H9 (cell line): ENCODE measurements around the gene PLSCR2. TPM values are rescaled to one million over a fixed set of nuclear protein-coding genes. Genes with fewer than 3 reads are reported as not detected.
"Not testable (repeated sequence)": the region's sequence is repeated elsewhere in the genome, so short reads cannot be mapped to it uniquely, and the experiment has no call there.

Source experiments
- DNase-seq: peaks from one replicate; pipeline ENCODE4 v3.0.0-alpha.2; 2017
- H2AFZ ChIP-seq: one replicate; pipeline ENCODE4 v1.6.1; 2013; ENCODE audit warnings: mild to moderate bottlenecking, low read length, control low read depth, moderate library complexity
- H2AK5ac ChIP-seq: 2 replicates; pipeline ENCODE4 v1.6.1; 2013; ENCODE audit warnings: low read length, control low read depth, mixed read lengths; ENCODE audit not compliant: insufficient read length
- H2BK120ac ChIP-seq: one replicate; pipeline ENCODE4 v1.6.1; 2013; ENCODE audit warnings: low read depth, mild to moderate bottlenecking, low read length, control low read depth, inconsistent platforms; ENCODE audit not compliant: poor library complexity, severe bottlenecking
- H2BK12ac ChIP-seq: 2 replicates; pipeline ENCODE4 v1.6.1; 2013; ENCODE audit warnings: low read length, control low read depth, mixed read lengths, low read depth; ENCODE audit not compliant: insufficient read length
- H2BK15ac ChIP-seq: 2 replicates; pipeline ENCODE4 v1.6.1; 2013; ENCODE audit warnings: low read depth, low read length, control low read depth
- H2BK20ac ChIP-seq: one replicate; pipeline ENCODE4 v1.6.1; 2013; ENCODE audit warnings: low read depth, mild to moderate bottlenecking, low read length, control low read depth, inconsistent platforms; ENCODE audit not compliant: poor library complexity, severe bottlenecking
- H2BK5ac ChIP-seq: 2 replicates; pipeline ENCODE4 v1.6.1; 2013; ENCODE audit warnings: low read length, control low read depth, mixed read lengths; ENCODE audit not compliant: insufficient read length
- H3K14ac ChIP-seq: 2 replicates; pipeline ENCODE4 v1.6.1; 2013; ENCODE audit warnings: low read length, control low read depth; ENCODE audit not compliant: insufficient read depth
- H3K18ac ChIP-seq: 2 replicates; pipeline ENCODE4 v1.6.1; 2013; ENCODE audit warnings: low read depth, mild to moderate bottlenecking, mixed read lengths, low read length, control low read depth; ENCODE audit not compliant: insufficient read length
- H3K23ac ChIP-seq: 2 replicates; pipeline ENCODE4 v1.6.1; 2013; ENCODE audit warnings: low read length, control low read depth, mixed read lengths, low read depth; ENCODE audit not compliant: insufficient read length
- H3K23me2 ChIP-seq: 2 replicates; pipeline ENCODE4 v1.6.1; 2013; ENCODE audit warnings: low read depth, mild to moderate bottlenecking, mixed read lengths, low read length, control low read depth; ENCODE audit not compliant: insufficient read length, poor library complexity, severe bottlenecking
- H3K27ac ChIP-seq: 2 replicates; pipeline ENCODE4 v1.5.1; 2013; ENCODE audit warnings: low read length, control low read depth, mixed read lengths, low read depth; ENCODE audit not compliant: insufficient read length
- H3K27me3 ChIP-seq: 2 replicates; pipeline ENCODE4 v1.6.1; 2013; ENCODE audit warnings: low read length, control low read depth, inconsistent platforms; ENCODE audit not compliant: insufficient read depth
- H3K4ac ChIP-seq: 2 replicates; pipeline ENCODE4 v1.6.1; 2013; ENCODE audit warnings: low read depth, mild to moderate bottlenecking, control low read depth, inconsistent platforms, low read length, moderate library complexity
- H3K4me1 ChIP-seq: 2 replicates; pipeline ENCODE4 v1.6.1; 2013; ENCODE audit warnings: low read length, control low read depth, inconsistent platforms; ENCODE audit not compliant: insufficient read depth
- H3K4me2 ChIP-seq: 2 replicates; pipeline ENCODE4 v1.6.1; 2013; ENCODE audit warnings: low read length, control low read depth, mixed read lengths; ENCODE audit not compliant: insufficient read length, insufficient read depth
- H3K56ac ChIP-seq: 2 replicates; pipeline ENCODE4 v1.6.1; 2013; ENCODE audit warnings: low read depth, mild to moderate bottlenecking, mixed read lengths, low read length, control low read depth; ENCODE audit not compliant: insufficient read length
- H3K79me1 ChIP-seq: 2 replicates; pipeline ENCODE4 v1.6.1; 2013; ENCODE audit warnings: low read depth, mild to moderate bottlenecking, moderate library complexity, low read length, control low read depth, inconsistent platforms; ENCODE audit not compliant: insufficient read depth, poor library complexity, severe bottlenecking
- H3K79me2 ChIP-seq: 2 replicates; pipeline ENCODE4 v1.6.1; 2013; ENCODE audit warnings: low read length, control low read depth, inconsistent platforms; ENCODE audit not compliant: insufficient read depth
- H3K9ac ChIP-seq: 2 replicates; pipeline ENCODE4 v1.6.1; 2013; ENCODE audit warnings: low read length, control low read depth, mixed read lengths; ENCODE audit not compliant: insufficient read length; ENCODE audit errors: extremely low read depth
- H3K9me3 ChIP-seq: one replicate; pipeline ENCODE4 v1.6.1; 2013; ENCODE audit warnings: low read depth, low read length, inconsistent platforms; ENCODE audit not compliant: control insufficient read depth
- H3T11ph ChIP-seq: one replicate; pipeline ENCODE4 v1.6.1; 2013; ENCODE audit warnings: mild to moderate bottlenecking, low read length, control low read depth, inconsistent platforms
- H4K20me1 ChIP-seq: one replicate; pipeline ENCODE4 v1.6.1; 2013; ENCODE audit not compliant: control insufficient read depth, insufficient read length, insufficient read depth
- H4K5ac ChIP-seq: 2 replicates; pipeline ENCODE4 v1.6.1; 2013; ENCODE audit warnings: low read depth, mild to moderate bottlenecking, mixed read lengths, low read length, control low read depth; ENCODE audit not compliant: insufficient read length
- H4K8ac ChIP-seq: replicated peaks from 2 replicates; pipeline ENCODE4 v1.6.1; 2013; ENCODE audit warnings: low read length, control low read depth, mixed read lengths, low read depth; ENCODE audit not compliant: insufficient read length
- H4K91ac ChIP-seq: 2 replicates; pipeline ENCODE4 v1.6.1; 2013; ENCODE audit warnings: low read depth, mild to moderate bottlenecking, moderate library complexity, mixed read lengths, low read length, control low read depth; ENCODE audit not compliant: insufficient read length
- H3K27ac Mint-ChIP-seq, 3 experiments: 2 replicates in 2 of 3; 3 replicates in 1 of 3; pipeline ENCODE4 v1.8.0; 2020 to 2021; ENCODE audit warnings: mixed read lengths in 3 of 3, mild to moderate bottlenecking in 1 of 3, moderate library complexity in 1 of 3
- H3K27me3 Mint-ChIP-seq: 2 replicates; pipeline ENCODE4 v1.8.0; 2021; ENCODE audit warnings: low read depth, mild to moderate bottlenecking, moderate library complexity, mixed read lengths
- H3K36me3 Mint-ChIP-seq, 3 experiments: 2 replicates in 2 of 3; 3 replicates in 1 of 3; pipeline ENCODE4 v1.8.0; 2020 to 2021; ENCODE audit warnings: low read depth in 3 of 3, mixed read lengths in 3 of 3; ENCODE audit not compliant: insufficient read depth in 1 of 3
- H3K4me1 Mint-ChIP-seq, 2 experiments: 2 replicates each; pipeline ENCODE4 v1.8.0; 2020; ENCODE audit warnings: mixed read lengths in 2 of 2
- H3K4me3 Mint-ChIP-seq, 2 experiments: 2 replicates in 1 of 2; 3 replicates in 1 of 2; pipeline ENCODE4 v1.8.0; 2020 to 2021; ENCODE audit warnings: mild to moderate bottlenecking in 2 of 2, mixed read lengths in 2 of 2, moderate library complexity in 1 of 2
- H3K9me3 Mint-ChIP-seq, 2 experiments: 2 replicates in 1 of 2; 3 replicates in 1 of 2; pipeline ENCODE4 v1.8.0; 2020; ENCODE audit warnings: mild to moderate bottlenecking in 2 of 2, mixed read lengths in 2 of 2, moderate library complexity in 1 of 2
- WGBS: extraction: QIAGEN DNeasy Blood & Tissue Kit; methylation state at CpG from one replicate; pipeline ENCODE4 v1.1.7; 2013; ENCODE audit warnings: missing lambda C conversion rate, low lambda C conversion rate, mixed read lengths; ENCODE audit not compliant: insufficient read length; ENCODE audit errors: extremely low coverage; 5-methylcytosine and 5-hydroxymethylcytosine counted together
- total RNA-seq: library from RNA; stranded (reverse); gene quantifications from 2 replicates; pipeline ENCODE4 v1.2.1, GENCODE V29; 2021
- TF ChIP-seq, protein P1 (sequence below): fragments of 200-600 bp; sonication (generic); conservative IDR thresholded peaks from 3 replicates; pipeline ENCODE4 v1.8.0; 2021; ENCODE audit warnings: antibody characterized with exemption, mild to moderate bottlenecking

PLSCR2 gene
- total RNA-seq, 1 experiment from 2014 or later = not detected

DNA sequence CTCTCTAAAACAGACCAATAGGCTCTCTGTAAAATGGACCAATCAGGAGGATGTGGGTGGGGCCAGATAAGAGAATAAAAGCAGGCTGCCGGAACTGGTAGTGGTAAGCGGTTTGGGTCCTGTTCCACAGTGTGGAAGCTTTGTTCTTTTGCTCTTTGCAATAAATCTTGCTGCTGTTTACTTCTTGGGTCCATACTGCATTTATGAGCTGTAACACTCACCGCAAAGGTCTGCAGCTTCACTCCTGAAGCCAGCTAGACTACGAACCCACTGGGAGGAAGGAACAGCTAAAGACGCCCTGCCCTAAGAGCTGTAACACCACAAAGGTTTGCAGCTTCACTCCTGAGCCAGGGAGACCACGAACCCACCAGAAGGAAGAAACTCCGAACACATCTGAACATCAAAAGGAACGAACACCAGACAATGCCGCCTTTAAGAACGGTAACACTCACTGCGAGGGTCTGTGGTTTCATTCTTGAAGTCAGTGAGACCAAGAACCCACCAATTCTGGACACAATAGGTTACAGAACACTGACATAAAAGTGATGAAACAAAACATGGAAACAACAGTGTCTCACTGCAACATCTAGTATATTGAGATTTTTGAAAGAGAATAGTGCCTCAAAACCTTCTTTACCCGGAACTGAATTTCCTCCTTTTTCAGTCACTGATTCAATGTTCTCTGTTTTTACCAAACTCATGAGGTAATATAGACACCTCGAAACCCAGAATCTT is 28.8 kb upstream of the PLSCR2 start:
- no peak overlapping the region for H3K56ac ChIP-seq
- no peak overlapping the region for H3K18ac ChIP-seq
- Mint-ChIP-seq H3K27me3 (no peaks in the 10 kb centered on the region), H3K4me3 (no peak overlapping the region), H3K27ac (no peak overlapping the region; a peak in 1 of 7 replicates), H3K9me3 (peaks cover 8 to 10% of the 10 kb centered on the region in 2 experiments; a peak in 3 of 5 replicates), H3K36me3 (peaks cover 0 to 13% (median 0%) of the 10 kb centered on the region in 3 experiments; a peak in 3 of 7 replicates), H3K4me1 (peaks cover 12 to 13% of the 10 kb centered on the region in 2 experiments)
- no peak overlapping the region for H2AK5ac ChIP-seq
- H3T11ph ChIP-seq = no peak overlapping the region
- H3K4me1 ChIP-seq = no peaks in the 10 kb centered on the region; the same call in 1 of the 2 replicates
- H2BK20ac ChIP-seq = no peak overlapping the region
- DNase-seq = no peak
- no peak overlapping the region for H2BK5ac ChIP-seq
- H3K27me3 ChIP-seq = no peaks in the 10 kb centered on the region
- H4K8ac ChIP-seq = no peak overlapping the region
- H3K9me3 ChIP-seq = no peaks in the 10 kb centered on the region
- H3K23ac ChIP-seq = no peak overlapping the region
- H3K27ac ChIP-seq = no peak overlapping the region
- H4K20me1 ChIP-seq = no peaks in the 10 kb centered on the region
- H3K79me2 ChIP-seq = no peaks in the 10 kb centered on the region
- H3K4me2 ChIP-seq = no peak overlapping the region
- no peak overlapping the region for H4K91ac ChIP-seq
- TF ChIP-seq, protein P1, sequence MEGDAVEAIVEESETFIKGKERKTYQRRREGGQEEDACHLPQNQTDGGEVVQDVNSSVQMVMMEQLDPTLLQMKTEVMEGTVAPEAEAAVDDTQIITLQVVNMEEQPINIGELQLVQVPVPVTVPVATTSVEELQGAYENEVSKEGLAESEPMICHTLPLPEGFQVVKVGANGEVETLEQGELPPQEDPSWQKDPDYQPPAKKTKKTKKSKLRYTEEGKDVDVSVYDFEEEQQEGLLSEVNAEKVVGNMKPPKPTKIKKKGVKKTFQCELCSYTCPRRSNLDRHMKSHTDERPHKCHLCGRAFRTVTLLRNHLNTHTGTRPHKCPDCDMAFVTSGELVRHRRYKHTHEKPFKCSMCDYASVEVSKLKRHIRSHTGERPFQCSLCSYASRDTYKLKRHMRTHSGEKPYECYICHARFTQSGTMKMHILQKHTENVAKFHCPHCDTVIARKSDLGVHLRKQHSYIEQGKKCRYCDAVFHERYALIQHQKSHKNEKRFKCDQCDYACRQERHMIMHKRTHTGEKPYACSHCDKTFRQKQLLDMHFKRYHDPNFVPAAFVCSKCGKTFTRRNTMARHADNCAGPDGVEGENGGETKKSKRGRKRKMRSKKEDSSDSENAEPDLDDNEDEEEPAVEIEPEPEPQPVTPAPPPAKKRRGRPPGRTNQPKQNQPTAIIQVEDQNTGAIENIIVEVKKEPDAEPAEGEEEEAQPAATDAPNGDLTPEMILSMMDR = no peak
- no peak overlapping the region for H2BK15ac ChIP-seq
- no peak overlapping the region for H4K5ac ChIP-seq
- no peak overlapping the region for H2BK120ac ChIP-seq
- no peaks in the 10 kb centered on the region for H3K23me2 ChIP-seq
- H2BK12ac ChIP-seq = no peak overlapping the region
- H3K9ac ChIP-seq = no peak overlapping the region
- no peak overlapping the region for H2AFZ ChIP-seq
- no peak overlapping the region for H3K14ac ChIP-seq
- no CpG with 5 or more reads among the region's 13 CpGs for WGBS
- no peaks in the 10 kb centered on the region for H3K79me1 ChIP-seq
- H3K4ac ChIP-seq = no peak overlapping the region

DNA sequence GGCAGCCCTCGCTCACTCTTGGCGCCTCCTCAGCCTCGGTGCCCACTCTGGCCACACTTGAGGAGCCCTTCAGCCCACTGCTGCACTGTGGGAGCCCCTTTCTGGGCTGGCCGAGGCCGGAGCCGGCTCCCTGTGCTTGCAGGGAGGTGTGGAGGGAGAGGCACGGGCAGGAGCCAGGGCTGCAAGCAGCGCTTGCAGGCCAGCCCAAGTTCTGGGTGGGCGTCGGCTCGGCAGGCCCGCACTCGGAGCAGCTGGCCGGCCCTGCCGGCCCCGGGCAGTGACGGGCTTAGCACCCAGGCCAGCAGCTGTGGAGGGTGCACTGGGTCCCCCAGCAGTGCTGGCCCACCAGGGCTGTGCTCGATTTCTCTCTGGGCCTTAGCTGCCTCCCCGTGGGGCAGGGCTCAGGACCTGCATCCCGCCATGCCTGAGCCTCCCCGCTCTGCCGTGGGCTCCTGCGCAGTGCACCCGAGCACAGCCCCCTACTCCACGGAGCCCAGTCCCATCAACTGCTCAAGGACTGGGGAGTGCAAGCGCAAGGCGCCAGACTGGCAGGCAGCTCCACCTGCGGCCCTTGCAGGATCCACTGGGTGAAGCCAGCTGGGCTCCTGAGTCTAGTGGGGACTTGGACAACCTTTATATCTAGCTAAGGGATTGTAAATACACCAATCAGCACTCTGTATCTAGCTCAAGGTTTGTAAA is 27.9 kb upstream of the PLSCR2 start:
- not testable (repeated sequence) for H2BK120ac ChIP-seq, H3K27ac ChIP-seq, H3K14ac ChIP-seq, H3K9me3 Mint-ChIP-seq, H3T11ph ChIP-seq, H4K91ac ChIP-seq, H3K79me2 ChIP-seq, H2BK15ac ChIP-seq, H2AK5ac ChIP-seq, H3K4ac ChIP-seq, H3K23ac ChIP-seq, DNase-seq, H2BK20ac ChIP-seq, H2AFZ ChIP-seq, H3K27ac Mint-ChIP-seq, H3K4me1 ChIP-seq, H3K18ac ChIP-seq, H4K8ac ChIP-seq, H4K5ac ChIP-seq, H4K20me1 ChIP-seq, H3K9ac ChIP-seq, H3K4me2 ChIP-seq, H3K27me3 ChIP-seq, H3K4me3 Mint-ChIP-seq, H3K23me2 ChIP-seq, H3K56ac ChIP-seq, H2BK12ac ChIP-seq, H2BK5ac ChIP-seq, H3K9me3 ChIP-seq, H3K79me1 ChIP-seq, H3K27me3 Mint-ChIP-seq
- Mint-ChIP-seq H3K36me3 (peaks cover 0 to 13% (median 0%) of the 10 kb centered on the region in 3 experiments; a peak in 3 of 7 replicates), H3K4me1 (peaks cover 7 to 10% of the 10 kb centered on the region in 2 experiments; a peak in 3 of 4 replicates)
- WGBS = no CpG with 5 or more reads among the region's 28 CpGs
